ENCODE results near the gene PDHA1.

DNA sequence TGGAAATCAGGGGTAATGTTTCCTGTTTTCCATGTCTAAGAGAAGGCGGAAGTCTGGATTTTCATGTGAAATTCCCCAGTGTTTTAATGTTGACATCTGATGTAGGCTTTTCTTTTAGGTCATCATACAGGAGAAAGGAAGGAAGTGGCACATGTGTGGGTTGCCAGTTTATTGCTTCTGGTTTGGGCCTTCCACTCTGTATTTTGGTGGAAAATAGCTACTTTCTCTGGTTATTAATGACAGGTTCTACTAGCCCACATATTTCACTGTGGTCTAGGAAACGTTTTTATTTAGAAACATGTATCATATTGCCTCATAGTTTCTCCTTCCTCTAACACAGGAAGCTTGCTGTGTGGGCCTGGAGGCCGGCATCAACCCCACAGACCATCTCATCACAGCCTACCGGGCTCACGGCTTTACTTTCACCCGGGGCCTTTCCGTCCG, 7.2 kb downstream of the PDHA1 start:
- TF ChIP-seq, protein P1, sequence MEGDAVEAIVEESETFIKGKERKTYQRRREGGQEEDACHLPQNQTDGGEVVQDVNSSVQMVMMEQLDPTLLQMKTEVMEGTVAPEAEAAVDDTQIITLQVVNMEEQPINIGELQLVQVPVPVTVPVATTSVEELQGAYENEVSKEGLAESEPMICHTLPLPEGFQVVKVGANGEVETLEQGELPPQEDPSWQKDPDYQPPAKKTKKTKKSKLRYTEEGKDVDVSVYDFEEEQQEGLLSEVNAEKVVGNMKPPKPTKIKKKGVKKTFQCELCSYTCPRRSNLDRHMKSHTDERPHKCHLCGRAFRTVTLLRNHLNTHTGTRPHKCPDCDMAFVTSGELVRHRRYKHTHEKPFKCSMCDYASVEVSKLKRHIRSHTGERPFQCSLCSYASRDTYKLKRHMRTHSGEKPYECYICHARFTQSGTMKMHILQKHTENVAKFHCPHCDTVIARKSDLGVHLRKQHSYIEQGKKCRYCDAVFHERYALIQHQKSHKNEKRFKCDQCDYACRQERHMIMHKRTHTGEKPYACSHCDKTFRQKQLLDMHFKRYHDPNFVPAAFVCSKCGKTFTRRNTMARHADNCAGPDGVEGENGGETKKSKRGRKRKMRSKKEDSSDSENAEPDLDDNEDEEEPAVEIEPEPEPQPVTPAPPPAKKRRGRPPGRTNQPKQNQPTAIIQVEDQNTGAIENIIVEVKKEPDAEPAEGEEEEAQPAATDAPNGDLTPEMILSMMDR (IDR thresholded peaks at IDR 0.05), result no peak
- no peak for TF ChIP-seq EP300 (IDR thresholded peaks at IDR 0.05)
